Right kidney (tissue), 9 donors: ENCODE data around the gene MICA.
"Not testable (repeated sequence)": the region's sequence is repeated elsewhere in the genome, so short reads cannot be mapped to it uniquely, and the experiment has no call there.

Source experiments
- DNase-seq: peaks from one replicate; pipeline ENCODE4 v3.0.0-alpha.2; 2016
- long read RNA-seq, 8 donors: transcript quantifications; one replicate each; lab custom pipeline, GENCODE V29; 2026

The MICA gene
- long read RNA-seq, donor 1: 0 reads
- long read RNA-seq, donor 2, partial matches to known transcripts: 0 of 2 reads
- long read RNA-seq, donor 2, other reads (novel, unspliced or antisense): 0 of 2 reads
- long read RNA-seq, donor 3: 0 reads
- long read RNA-seq, donor 4, partial matches to known transcripts: 0 of 2 reads
- long read RNA-seq, donor 4, other reads (novel, unspliced or antisense): 0 of 2 reads
- long read RNA-seq, donor 5: 0 reads
- long read RNA-seq, donor 6, partial matches to known transcripts: 0 of 1 reads
- long read RNA-seq, donor 6, other reads (novel, unspliced or antisense): 0 of 1 reads
- long read RNA-seq, donor 7, transcript MICA-209 (6 exons, 1,386 nt): major isoform, 8 of 8 reads
- long read RNA-seq, donor 7, partial matches to known transcripts: 0 of 8 reads
- long read RNA-seq, donor 7, other reads (novel, unspliced or antisense): 0 of 8 reads
- long read RNA-seq, donor 8, partial matches to known transcripts: 0 of 2 reads
- long read RNA-seq, donor 8, other reads (novel, unspliced or antisense): 0 of 2 reads

DNA sequence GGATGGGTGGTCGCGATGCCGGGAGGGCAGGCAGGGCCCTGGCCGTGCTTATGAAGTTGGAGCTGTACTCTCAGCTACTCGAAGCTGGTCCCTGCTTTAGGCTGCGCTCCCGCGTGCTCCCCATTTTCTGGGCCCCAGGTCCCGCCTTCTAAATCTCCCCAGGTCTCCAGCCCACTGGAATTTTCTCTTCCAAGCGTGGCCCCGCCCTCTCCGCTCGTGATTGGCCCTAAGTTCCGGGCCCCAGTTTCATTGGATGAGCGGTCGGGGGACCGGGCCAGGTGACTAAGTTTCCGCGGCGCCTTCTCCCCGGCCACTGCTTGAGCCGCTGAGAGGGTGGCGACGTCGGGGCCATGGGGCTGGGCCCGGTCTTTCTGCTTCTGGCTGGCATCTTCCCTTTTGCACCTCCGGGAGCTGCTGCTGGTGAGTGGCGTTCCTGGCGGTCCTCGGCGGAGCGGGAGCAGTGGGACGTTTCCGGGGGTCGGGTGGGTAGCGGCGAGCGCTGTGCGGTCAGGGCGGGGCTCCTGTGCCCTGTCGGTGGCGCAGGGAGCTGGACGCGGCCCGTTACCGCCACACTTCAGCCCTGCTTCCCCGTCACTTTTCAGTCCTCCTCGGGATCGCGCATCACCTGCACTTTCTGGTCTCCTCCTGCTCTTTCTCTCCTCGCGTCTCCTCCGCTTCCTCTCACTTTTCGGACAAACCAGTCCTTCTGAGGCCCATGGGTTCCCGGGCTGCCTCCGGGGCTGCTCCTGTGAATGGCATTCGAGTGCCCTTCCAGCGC is at the start of gene MICA:
MICA (plus strand) TSS at position 313 of the 778 bp plus-strand sequence; CDS start at position 351, 38 bp downstream.
- peak; percentile 84 for DNase-seq

- no peak for DNase-seq
These were observed 49.1 kb upstream of the MICA start for GRCh38 chr6:31354158-31354863.

DNA sequence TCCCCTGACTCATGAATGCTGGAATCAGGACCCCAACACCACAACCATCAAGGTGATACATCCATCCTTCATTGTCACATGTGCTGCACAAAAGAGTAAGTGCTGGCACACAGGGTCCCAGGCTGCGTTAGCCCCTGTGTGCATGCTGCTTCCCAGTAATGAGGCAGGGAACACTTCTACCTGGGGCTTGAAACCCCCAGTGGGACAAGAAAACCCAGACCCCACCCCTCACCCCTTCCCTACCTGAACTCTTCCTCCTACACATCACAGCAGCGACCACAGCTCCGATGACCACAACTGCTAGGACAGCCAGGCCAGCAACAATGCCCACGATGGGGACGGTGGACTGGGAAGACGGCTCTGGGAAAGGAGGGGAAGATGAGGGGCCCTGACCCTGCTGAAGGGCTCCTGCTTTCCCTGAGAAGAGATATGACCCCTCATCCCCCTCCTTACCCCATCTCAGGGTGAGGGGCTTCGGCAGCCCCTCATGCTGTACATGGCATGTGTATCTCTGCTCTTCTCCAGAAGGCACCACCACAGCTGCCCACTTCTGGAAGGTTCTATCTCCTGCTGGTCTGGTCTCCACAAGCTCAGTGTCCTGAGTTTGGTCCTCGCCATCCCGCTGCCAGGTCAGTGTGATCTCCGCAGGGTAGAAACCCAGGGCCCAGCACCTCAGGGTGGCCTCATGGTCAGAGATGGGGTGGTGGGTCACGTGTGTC is 48.4 kb upstream of the MICA start:
- no peak for DNase-seq

GRCh38 chr6:31355583-31355948 is 47.8 kb upstream of the MICA start:
- no peak for DNase-seq

- DNase-seq: peak; percentile 20
These were observed 47.0 kb upstream of the MICA start for GRCh38 chr6:31356216-31356945.

- DNase-seq: peak; percentile 88
These were observed 46.4 kb upstream of the MICA start, which contains the start of gene HLA-B for GRCh38 chr6:31356946-31357466. Gene HLA-B, minus strand, starts transcription at chr6:31357179. Its CDS starts 21 bp downstream, at chr6:31357158.

DNA sequence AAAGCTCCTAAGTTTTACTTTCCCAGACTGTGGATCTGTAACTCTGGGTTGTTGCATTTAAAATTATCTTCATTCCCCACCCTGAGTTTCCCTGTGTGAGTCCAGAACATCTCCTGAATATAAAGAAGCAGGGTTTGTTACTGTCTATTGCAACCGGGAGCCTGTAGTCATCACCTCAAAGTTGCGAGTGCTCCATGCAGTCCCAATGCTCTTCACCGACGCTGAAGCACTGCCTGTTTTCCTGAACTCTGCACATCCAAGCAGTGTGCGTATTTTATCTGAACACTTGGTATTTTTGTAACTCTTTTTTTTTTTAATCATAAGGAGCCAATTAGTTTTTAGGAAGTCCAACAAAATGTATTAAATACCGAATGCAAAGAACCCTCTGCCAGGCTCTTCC is 45.5 kb upstream of the MICA start:
- peak; percentile 14 for DNase-seq

GRCh38 chr6:31358302-31358701 is 45.1 kb upstream of the MICA start:
- DNase-seq: no peak

GRCh38 chr6:31359581-31359980 is 43.8 kb upstream of the MICA start:
- DNase-seq: no peak

DNA sequence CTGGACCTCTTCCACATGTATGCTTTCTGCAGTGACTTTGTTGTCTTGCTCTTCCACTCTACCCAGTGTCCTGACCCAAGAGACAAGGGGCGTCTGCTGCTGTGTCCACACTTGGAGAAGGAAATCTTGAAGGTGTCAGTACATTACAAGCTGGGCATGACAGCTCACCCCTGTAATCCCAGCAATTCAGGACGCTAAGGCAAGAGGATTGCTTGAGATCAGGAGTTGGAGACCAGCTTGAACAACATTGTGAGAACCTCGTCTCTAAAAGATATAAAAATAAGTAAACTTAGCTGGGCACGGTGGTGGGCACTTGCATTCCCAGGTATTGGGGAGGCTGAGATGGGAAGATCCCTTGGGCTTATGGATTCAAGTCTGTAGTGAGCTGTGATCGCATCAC is 40.6 kb upstream of the MICA start:
- DNase-seq: no peak

GRCh38 chr6:31363811-31364210 is 39.6 kb upstream of the MICA start:
- DNase-seq: no peak

DNA sequence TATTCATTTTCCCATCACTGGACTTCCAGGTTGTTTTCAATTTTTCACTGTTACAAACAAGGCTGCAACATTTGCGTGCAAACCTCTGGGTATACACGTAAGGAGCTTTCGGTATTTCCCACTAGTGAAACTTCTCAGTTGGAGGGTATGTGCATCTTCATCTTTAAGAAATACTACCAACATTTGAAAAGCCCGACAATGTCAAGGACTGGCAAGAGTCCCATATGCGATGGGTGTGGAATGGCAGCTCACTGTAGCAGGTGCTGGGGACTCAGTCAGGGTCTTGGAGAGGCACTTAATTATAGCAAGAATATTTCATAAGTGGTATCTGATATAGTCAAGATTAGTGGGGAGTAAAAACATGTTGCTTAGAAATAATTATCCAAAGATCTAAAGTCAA is 37.5 kb upstream of the MICA start:
- no peak for DNase-seq

GRCh38 chr6:31366693-31367470 is 36.5 kb upstream of the MICA start:
- peak; percentile 79 for DNase-seq

GRCh38 chr6:31368461-31368860 is 34.9 kb upstream of the MICA start:
- no peak for DNase-seq

- DNase-seq: not testable (repeated sequence)
These were observed 29.3 kb upstream of the MICA start for GRCh38 chr6:31374118-31374517.

- no peak for DNase-seq
These were observed 27.7 kb upstream of the MICA start for GRCh38 chr6:31375699-31376098.

- no peak for DNase-seq
These were observed 26.4 kb upstream of the MICA start for GRCh38 chr6:31377029-31377428.

DNA sequence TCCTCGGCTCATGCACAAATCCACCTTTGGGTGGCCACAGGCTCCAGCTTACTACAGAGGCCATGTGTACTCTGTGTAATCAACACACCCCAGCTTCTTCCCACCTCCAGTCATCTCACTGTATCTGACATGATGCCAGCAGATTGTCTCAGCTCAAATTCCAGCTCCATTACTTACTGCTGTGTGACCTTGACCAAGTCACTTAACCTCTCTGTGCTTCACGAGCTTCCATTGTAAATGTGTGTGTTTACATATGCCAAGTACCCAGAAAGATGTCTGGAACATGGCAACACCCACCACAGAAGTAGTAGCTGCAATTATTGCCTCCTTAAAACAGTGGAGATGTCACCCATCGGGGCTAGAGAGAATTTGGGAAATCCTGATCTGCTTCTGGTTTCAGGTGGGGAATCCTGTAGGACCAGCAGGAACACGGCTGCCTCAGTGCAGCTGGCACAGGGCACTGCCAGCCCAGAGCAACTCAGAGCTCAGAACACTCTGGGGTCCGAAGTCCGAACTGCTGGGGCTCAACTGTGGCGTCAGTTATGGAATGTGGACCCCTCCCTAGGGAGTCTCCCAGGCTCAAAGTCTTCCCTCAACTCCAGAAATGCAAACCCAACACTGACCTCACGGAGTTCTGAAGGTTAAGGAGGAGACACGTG is 25.2 kb upstream of the MICA start:
- no peak for DNase-seq

GRCh38 chr6:31378721-31379103 is 24.7 kb upstream of the MICA start:
- DNase-seq: no peak

DNA sequence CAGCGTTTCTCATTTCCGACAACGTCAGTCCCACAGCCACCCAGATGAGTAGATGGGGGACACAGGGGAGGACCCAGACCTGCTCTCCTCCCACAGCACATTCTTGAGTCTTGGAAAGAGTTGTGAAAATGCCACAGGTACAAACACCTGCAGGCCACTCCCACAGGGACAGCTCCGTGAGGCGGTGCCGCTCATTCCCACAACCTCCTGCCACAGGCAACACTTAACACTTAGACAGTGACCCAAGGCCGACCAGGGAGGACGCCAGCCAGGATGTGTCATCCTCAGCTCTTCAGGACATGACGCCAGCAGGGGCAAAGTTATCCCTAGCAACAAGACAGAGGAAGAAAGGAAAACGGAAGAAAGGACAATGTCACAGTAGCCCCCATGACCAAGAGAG is 23.5 kb upstream of the MICA start:
- DNase-seq: no peak
